AG08396 (cell line): ENCODE results near the gene SAMD10.

Source experiments
- DNase-seq: peaks from one replicate; pipeline ENCODE4 v3.0.0; 2012; ENCODE audit warnings: low spot score, mixed read lengths

The SAMD10 gene

GRCh38 chr20:63956664-63957003, 22.8 kb downstream of the SAMD10 start:
- no peak for DNase-seq

- DNase-seq, result peak; percentile 95
Observed at GRCh38 chr20:63955827-63956663, 23.4 kb downstream of the SAMD10 start, which contains the start of gene UCKL1. UCKL1 (minus strand) TSS chr20:63956416; CDS start chr20:63956372, 44 bp downstream.

- peak; percentile 64 for DNase-seq
Observed at GRCh38 chr20:63955281-63955826, 24.1 kb downstream of the SAMD10 start.

- DNase-seq, result no peak
Observed at GRCh38 chr20:63953764-63954429, 25.5 kb downstream of the SAMD10 start.

GRCh38 chr20:63952769-63953168, 26.7 kb downstream of the SAMD10 start:
- no peak for DNase-seq

GRCh38 chr20:63952210-63952535, 27.3 kb downstream of the SAMD10 start:
- no peak for DNase-seq

DNA sequence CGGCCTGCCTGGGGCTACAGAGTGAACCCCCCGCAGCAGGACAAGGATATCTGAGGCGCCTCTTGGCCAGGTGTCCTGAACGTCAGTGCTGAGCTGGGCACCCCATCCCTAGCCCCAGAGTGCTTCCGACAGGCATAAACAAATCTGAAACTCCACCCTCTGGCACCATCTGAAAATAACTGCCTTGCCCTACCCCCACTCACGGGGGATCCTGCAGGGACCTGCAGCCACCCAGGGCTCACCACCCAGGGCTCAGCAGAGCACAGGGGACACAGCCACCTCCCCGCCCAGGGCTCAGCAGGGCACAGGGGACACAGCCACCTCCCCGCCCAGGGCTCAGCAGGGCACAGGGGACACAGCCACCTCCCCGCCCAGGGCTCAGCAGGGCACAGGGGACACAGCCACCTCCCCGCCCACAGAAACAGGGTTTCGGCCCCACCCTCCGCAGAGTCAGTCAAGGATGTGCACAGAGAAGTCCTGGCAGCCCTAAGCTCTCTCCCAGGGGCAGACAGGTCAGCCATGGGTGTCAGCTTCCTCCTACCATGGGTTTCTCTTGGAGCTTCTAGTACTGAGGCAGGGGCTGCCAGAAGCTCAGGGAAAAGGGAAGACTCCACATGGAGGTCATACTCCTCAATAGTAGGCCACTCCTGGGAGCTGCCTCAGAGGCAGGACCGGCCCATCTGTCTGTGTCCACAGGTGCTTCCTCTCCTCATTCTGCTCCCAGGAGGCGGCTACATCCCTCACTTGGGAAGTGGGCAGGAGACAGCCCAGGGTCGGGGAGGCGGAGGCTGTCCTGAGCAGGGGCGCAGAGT, 27.8 kb downstream of the SAMD10 start:
- no peak for DNase-seq

GRCh38 chr20:63950701-63951397, 28.6 kb downstream of the SAMD10 start:
- no peak for DNase-seq

GRCh38 chr20:63947638-63948456, 31.6 kb downstream of the SAMD10 start:
- no peak for DNase-seq

DNA sequence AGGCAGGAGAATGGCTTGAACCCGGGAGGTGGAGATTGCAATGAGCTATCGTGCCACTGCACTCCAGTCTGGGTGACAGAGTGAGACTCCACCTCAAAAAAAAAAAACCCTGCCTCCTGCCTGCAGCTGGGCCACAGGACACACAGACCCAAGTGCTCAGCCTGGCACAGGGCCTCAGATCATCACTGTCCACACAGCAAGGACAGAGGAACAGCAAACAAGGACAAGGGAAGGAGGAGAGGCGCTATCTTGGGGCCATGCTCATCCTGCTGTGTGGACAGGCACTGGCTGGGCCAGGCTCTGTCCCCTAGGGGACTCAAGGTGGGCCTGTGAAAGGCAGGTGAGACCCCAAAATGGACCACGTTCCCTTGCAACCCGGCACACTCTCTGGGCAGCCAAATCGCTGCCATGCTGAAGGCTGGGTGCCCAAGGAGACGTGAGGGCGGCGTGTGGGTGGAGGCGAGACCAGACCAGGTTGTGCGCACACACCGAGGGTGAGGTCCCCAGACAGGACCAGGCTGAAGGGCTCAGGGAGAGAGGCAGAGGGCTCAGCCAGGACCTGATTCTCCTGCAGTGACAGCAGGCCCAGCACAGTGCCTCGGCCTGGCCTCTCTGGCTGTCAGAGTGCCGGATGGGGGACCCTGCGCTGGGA, 32.3 kb downstream of the SAMD10 start:
- no peak for DNase-seq

DNA sequence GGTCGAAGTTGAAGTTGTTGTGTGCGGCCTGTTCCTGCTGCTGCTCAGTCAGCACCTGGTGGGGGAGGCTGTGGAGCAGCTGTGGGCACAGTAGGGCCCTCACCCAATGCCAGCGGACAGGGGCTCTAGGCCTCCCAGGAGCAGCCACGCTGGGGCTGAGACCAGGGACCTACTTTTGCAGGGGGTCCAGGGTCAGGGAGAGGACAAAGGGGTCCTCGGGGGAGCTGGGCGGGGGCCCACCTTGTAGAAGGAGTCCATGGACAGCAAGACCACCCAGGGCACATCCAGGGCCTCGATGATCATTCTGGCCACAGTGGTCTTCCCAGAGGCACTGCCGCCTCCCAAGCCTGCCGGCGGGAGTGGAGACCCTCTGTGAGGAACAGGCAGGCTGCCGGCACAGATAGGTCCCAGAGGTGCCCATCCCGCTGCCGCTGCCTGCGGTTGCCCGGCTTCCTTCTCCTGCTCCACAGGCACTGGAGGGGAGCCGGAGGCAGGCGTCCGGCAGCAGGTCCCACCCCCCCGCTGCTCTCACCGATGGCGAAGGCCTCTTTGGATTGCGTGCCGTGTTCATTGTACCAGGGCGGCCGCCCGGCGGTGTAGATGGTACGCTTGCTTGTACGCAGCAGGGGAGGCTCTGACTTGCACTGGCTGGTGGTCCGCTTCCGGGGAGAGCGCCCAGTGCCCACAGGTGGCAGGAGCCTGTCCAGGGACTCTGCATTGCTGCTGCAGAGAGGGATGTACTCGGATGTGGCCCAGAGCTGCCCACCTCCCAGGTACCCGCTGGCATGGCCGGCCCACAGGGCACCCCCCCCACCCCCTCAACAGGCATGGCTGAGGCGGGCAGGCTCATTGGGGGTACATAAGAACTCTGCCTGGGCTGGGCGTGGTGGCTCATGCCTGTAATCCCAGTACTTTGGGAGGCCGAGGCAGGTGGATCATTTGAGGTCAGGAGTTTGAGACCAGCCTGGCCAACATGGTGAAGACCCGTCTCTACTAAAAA, 33.2 kb downstream of the SAMD10 start:
- no peak for DNase-seq

DNA sequence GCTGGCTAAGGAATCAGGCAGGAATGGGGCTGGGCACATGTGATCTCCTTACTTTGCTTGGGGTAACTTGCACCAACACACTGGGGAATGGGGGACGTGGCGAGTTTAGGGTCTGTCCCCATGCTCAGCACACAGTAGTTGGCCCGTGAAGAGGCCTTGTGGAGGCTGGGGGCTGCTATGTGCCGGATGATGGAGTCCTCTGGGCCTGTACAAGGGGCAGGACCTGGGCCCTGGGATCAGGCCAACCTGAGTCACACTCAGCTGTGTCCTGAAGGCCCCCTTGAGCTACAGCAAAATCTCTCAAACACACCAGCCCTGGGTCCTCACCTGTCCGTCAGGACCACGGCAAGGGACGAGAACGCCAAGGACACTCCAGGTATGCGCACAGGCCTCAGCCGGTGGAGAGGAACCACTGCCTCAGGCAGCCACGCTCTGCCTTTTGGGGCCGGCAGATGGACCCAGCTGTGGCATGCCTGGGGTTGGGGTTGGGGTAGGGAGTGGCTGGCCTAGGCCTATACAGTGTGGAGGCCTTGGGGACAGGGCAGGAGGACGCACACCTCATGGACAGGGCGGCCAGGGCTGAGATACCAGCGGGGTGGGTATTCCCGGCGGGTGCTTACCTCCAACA, 34.3 kb downstream of the SAMD10 start:
- DNase-seq, result no peak

GRCh38 chr20:63944078-63944941, 35.1 kb downstream of the SAMD10 start:
- no peak for DNase-seq

DNA sequence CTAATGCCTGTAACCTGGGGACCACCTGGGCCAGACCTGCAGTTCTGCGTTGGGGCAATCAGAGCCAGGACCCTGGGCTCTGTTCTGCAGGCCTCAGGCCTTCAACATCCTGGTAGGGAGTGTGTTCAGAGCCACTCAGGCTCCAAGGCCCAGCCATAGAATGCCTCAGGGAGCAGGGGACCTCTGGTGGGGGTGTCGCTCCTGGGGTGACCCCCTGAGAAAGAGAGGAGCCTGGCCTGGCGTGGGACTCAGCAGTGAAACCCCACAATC, 35.7 kb downstream of the SAMD10 start:
- DNase-seq, result no peak

DNA sequence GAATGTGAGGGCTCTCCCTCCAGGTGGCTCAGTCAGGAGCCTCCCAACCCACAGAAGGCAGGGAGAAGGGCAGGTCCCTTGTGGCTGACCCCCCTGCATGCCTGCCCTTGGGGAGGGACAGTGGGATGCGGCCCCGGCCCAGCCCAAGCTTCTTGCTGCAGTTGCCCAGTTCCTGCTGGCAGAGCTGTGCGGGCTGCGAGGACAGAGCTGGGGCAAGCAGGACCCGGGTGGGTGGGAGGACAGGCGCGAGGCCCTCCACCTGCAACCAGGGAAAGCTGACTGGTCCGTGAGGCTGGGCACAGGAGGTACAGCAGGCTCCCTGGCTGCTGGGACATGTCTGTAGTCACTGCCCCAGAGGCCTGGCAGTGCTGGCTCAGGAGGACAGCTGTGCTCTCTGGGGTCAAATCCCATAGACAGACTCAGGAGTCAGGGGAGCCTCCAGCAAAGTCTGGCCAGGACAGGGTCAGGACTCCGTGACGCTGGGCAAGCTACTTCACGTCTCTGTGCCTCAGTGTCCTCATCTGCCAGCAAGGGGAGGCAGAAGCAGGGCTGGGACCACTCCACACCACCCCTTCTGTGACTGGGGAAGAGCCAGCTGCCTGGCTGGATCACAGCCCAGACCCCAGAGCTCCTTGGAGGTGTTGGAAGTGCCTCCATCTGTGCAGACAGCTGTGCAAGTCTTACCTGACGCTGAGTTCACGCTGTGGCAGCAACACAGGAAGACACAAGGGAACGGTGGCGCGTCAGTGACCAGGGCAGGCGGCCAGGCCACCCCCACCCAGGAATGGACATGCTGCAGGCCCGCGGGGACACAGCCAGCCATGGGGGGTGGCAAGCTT, 36.3 kb downstream of the SAMD10 start:
- DNase-seq, result no peak

GRCh38 chr20:63942250-63942951, 37.0 kb downstream of the SAMD10 start:
- DNase-seq, result peak; percentile 65
